Right renal cortex interstitium (tissue), 3 donors: ENCODE results near the gene PAK5. TPM values are rescaled to one million over a fixed set of nuclear protein-coding genes. Genes with fewer than 3 reads are reported as not detected.

Experiments
- DNase-seq, 3 donors: peaks; one replicate each; pipeline ENCODE4 v3.0.0-alpha.2; 2013; ENCODE audit warnings: low read depth in 3 of 3, low spot score in 2 of 3
- polyA plus RNA-seq, 3 donors: library from polyadenylated mRNA; unstranded; fragments of 120-200 nt; gene quantifications; one replicate each; pipeline ENCODE4 v1.2.1, GENCODE V29; 2013; ENCODE audit not compliant: insufficient read length in 3 of 3

PAK5 gene
- polyA plus RNA-seq, 3 donors = 0.28 to 0.69 (median 0.49) TPM

DNA sequence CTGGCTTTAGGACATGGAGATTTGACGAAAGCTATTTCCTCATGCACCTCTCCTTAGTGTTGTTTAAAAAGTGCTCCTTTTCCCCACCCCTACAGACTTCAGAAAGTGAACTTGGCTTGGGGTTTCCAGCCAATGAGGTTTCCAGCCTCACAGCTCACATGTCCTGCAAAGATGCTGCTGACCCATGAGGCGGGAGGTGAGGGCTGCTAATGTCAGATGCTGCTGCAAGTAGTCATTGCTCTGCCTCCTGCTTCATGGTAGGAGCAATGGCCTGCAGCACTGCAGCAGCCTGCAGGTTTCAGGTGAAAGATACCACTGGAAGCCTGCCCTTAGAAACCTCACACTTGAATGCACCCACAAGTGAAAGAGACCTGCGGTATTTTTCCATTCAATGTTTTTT lies 211.7 kb downstream of the PAK5 start:
- DNase-seq = no peak

DNA sequence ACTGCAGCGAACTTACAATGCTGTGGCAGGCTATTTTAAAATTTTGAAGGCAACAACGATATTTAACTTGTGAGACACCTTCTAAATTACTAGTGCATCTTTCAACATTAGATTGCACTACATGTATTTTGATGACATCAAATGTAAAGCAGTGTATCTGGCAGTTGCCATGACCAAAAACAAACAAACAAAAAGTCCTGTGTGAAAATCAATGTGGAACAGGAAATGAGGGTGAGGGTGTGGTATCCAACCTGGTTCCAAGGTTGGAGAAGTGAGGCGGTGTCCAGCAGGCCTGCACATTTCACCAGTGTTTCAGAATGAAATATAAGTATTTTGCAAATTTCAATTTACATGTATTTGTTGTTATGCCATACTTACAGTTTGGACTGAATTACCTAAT lies 212.5 kb downstream of the PAK5 start:
- DNase-seq = no peak

DNA sequence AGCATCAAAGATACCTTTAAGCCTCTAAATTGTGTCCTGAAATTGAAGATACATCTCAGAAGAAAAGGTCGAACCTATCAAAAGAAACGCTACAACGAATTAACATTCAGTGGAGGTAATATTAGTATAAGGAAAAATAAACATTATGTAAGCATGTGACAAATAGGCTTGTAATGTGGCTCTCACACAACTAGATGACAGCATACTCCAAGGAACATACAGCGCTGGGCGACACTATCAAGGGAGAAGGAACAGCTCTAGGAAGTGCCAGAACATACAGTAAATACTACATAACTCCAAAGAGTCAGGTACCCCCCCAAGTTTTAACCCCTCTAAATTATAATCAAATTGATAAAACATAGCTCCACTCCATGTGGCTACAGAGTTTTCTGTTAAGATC lies 220.9 kb downstream of the PAK5 start:
- DNase-seq = no peak

DNA sequence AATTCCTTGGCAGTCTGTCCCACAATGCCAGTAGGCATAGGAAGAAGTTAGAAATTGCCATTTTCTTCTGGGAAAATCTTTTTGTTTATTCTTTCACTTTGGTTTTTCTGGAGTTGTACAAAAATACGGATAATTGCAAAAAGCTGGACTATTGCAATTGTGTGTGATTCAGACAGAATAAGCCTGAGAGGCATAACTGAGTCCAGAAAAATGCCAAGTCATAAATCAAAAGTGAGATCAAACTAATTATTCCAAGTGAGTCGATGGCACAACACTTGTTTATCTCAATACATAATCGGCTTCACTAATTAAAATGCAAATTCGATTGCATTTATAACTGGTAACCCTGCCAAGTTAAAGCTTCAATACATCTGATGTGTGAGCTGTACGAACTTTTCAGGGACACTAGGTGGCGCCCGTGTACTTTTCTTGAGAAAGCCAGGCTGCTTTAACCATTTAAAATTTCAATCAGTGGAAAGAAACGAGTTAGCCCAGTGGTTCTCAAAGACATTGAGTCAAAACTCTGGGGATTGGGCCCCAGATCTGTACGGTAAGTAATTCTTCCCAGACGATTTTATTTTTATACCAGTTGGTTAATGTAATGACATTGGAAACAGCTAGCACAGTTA lies 221.9 kb downstream of the PAK5 start:
- DNase-seq = peak in 2 of 3 donors; percentile 32 to 50

DNA sequence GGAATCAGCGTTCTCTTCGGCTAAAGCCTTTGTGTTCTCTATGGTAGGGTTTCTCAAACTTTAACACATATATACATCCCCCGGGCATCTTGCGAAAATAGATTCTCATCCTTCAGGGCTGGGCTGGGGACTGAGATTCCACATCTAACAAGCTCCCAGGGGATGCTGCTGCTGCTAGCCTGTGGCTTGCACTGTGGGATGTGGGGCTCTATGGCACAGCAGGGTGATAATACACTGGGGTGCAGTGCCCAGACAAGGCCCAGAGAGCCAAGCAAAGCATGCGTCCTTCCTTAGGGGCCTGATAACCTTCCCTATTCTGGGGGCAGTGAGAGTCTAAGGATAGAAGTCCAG lies 222.4 kb downstream of the PAK5 start:
- no peak for DNase-seq

DNA sequence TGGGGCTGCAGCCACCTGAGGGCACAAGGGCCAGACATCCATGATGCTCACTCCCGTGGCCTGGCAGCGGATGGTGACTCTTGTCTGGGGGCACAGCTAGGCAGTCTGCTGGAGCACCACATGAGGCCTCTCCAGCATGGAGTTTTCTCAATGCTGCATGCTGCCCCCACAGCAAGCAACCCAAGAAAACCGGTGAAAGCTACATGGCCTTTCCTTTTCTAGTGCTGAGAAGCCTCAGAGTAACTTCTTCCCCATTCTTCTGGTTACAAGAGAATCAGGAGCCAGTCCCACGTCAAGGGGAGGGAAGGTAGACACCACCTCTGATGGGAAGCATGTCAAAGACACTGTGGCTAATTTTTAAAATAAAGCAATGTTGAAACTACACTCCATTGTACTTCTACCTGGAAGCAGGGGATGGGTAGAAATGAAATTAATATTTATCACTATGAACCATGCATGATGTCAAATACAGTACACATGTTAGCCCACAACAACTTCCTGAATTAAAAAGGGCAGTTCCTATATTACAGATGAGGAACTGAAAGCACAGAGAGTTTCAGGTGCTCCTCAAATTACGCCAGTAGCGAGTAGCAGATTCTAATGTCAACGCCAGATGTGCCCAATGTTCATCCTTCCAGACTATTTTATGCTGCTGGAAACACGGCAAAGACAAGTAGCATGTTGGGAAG lies 223.0 kb downstream of the PAK5 start:
- DNase-seq = no peak

DNA sequence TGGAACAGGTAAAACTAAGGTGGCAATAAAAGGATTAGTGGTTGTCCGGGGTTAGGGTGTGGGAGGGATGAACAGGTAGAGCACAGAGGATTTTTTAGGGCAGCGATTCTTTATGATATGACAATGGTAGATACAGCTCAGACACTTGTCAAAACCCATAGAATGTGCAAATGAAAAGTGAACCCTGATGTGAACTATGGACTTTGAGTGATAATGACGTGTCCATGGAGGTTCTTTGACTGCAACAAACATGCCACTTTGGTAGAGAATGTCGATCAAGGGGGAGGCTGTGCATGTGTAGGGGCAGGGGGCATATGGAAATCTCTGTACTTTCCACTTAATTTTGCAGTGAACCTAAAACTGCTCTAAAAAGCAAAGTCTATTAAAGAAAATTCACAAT lies 223.8 kb downstream of the PAK5 start:
- DNase-seq = no peak

DNA sequence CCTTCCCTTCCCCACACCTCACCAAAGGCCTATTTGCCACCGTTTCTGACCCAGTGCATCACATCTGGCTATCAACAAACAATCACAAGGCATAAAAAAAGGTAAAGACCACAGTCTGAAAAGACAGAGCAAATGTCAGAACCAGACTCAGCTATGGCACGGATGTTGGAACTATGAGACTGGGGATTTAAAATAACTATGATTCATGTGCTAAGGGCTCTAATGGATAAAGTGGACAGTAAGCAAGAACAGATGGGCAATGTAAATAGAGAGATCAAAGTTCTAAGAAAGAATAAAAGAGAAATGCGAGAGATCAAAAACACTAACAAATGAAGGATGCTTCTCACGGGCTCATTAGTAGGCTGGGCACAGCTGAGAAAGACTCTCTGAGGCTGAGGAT lies 225.0 kb downstream of the PAK5 start:
- no peak for DNase-seq

DNA sequence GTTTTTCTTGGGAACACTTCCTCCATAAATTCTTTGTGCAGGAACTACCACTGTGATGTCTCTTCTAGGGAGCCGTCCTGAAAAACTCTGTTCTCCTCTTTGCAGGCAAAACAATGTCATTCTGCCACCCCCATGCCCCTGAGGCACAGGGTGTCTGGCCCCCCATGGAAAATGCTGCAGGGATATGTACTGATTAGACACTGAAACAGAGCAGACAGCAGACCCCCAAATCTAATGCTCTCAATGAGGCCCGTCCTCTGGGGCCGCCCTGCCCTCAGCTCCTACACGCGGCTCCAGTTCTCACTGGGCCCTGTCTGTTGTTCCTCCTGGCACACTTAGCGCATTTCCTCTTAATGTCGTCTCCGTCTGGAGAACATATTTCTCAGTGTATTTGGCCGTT lies 227.0 kb downstream of the PAK5 start:
- DNase-seq = no peak

DNA sequence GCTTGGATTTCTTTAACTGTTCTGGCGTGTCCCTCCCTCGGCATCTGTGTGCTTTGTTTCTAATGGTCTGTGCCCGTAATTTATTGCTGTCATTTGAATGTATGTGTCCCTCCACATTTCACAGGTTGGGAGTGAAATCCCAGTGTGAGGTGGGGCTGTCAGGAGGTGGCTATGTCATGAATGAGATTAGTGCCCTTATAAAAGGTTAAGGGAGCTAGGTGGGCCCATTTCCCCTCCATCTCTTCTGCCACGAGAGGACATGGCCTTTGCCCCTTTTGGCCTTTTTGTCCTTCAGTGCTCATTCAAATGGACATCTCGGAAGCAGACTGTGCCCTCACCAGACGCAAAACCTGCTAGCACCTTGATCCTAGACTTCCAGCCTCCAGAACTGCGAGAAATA lies 228.2 kb downstream of the PAK5 start:
- DNase-seq = no peak

DNA sequence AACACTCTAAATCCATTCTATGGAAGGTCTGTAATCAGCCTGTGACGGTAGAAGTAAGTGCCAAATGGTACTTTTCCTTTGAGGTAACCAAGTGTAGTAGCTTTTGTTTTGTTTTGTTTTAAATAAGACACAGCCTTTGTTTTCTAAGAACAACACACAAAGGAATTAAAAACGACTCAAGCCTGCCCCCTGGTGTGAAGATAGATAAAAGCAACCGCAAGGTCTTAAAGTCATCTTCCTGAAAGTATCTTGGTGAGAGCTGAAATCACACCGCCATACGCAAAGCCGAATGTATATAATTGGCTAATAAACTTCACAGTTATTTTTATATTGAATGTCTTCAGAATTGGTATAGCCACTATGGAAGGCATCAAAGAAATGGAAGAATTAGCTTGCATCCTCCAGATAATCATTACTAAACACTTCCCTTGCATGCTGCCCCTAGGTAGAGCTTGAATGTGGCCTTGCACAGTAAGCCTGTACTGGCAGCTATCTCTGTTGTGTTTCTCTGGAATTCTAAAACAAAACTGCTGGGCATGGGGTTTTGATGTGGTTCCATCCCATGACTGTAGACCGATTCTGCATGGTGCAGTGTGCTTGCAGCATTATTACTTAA lies 228.9 kb downstream of the PAK5 start:
- DNase-seq = peak in 2 of 3 donors; percentile 59 to 64

DNA sequence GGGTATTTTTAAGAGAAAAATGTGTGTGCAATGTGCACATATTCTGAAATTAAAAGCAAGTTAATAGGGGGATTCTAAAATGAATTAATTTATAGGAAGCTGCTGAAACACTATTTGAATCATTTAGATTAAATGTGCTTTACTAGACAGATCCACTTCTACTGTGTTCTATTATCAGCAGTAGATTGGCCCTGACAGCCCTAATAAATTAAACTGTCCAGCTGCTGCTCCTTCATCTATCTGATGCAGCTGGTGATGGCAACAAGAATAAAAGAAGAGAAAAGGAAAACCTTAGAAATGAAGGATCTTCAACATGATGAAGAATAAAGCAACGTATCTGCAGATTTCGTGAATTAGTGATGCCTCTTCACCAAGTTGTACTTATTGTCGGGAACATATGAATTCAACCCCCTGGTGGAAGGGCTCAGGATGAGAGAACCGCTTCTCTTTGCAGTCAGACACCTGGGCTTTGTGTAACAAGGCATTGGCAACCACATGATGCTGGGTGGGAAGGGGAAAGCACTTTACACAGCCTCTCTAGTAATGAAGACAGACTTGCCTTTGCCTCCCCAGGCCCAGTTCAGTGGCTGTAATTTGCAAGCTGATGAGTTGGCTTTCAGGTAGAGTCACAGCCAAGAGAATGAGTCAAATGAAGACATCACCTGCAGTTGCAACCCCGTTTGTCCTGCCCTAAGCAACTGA lies 230.1 kb downstream of the PAK5 start:
- DNase-seq = no peak

DNA sequence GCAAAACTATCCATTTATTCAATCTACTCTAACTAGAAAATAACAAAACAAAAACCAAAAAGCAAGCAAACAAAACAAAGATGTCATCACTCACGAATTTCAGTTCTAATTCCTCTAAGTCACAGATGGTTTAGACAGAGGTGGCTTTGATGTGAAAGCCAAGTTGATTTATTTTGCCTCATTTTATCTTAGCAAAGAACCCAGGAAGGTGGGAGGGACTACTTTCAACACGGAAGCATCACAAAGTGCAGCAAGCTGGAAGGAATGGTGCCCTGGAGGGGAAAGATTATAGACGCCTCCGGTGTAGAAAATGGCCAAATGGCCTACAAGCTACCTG lies 236.1 kb downstream of the PAK5 start:
- DNase-seq = peak in 1 of 3 donors; percentile 10

DNA sequence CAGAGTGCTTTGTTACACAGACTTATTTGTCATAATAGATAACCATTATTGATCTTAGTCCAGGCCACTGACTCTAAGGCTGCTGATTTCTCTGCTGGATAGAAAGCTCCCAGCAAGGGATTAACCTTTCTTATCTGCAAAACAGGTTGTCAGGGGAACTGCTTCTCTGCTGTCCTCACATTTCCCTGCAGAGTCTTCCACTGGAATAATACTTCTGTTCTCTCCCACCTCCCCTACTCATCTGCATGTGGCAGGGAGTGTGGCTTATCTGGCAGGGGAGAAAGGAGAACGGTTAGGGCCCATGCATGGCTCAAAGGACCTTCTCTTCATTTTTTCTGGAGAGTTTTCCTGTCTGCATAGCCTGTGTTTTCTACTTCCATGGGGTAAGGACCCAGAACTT lies 238.3 kb downstream of the PAK5 start:
- DNase-seq = no peak

DNA sequence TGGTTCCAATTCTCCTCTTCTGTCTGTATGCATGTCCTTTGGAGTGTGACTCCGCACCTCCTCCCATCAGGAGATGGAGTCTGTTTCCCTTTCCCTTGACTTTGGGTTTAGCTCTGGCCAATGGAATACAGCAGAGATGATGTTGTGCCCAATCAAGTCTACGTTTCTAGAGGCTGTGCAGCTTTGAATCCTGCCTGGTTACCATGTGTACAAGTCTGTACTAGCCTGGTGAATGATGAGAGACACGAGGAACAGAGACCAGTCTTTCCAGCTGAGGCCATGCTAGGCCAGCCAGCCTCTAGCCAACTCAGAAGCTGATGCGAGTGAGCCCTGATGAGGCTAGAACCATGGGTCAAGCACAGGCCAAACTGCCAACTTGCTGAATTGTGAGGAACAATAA lies 241.3 kb downstream of the PAK5 start:
- DNase-seq = no peak

DNA sequence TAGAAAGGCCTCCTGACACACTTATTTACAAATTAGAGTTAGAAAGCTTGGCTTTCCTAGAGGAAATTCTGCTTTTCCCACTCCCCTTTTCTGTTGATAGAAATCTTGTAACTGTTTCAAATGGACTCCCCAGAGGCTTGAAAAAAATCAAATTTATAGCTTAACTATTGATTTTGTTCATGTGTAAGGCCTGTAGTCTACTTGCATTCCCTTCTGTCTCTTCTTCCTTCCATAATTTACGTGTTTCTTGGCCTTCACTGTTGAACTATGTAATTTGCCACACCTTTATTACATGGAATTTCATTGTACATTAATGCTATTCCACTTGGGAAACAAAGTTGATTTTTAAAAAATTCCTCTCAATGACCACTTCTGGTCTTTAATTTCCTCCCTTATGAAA lies 243.1 kb downstream of the PAK5 start:
- no peak for DNase-seq

DNA sequence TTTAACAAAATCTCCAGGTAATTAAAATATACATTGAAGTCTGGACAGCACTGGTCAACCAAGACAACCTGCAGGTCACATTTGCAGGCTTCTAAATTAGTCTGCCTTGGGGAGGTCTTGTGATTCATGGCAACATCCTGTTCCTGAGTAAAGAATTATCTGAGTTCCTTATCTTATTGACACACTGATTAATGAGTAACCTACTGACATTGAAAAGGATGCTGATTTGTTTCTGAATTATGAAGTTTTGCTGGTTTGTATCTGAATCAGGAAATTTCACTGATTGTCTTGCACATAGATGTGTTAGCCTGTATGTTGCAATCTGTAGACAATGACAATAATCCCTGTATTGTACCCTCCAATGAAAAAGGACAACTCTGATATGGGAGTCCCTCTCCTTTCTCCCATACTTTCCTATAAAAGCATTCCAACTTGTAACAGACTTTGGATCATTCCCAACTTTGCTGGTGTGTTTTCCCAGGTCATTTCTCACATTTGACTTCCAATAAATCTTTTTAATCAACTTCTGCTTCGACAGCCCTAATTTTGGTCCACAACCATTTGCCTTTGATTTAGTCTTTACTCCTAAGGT lies 244.5 kb downstream of the PAK5 start:
- DNase-seq = no peak

DNA sequence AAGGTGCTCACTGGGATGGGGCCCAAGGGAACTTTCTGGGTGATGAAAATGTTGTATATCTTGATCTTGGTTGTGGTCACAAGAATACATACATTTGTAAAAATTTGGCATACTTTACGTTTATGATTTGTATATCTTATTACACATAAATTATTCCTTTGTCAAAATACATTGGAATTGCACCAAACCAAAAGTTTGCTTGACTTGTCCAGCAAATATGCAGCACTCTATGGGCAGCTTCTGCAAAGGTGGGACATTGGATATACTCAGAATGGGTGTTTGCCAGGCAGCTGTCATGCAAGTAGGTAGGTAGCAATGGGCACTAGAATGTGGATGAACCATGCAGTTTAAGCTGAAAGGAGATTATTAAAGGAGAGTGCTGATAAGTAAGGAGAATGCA lies 246.5 kb downstream of the PAK5 start:
- no peak for DNase-seq

DNA sequence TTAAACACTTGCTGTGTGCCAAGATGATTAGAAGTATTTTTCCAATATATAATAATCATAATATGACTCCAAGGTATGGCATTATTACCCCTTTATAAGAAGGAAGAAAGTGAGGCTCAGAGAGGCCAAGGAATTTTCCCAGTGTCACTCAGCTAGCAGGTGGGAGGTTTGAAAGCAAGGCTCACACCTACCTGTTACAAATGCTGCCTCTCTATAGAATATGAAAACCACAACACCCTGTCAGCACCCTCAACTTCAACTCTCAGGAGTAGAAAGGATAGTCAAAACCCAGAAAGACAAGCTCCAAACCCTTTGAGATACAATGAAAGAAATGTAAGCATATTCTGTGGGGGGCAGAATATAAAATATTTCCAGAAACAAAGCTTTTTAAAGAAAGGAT lies 247.8 kb downstream of the PAK5 start:
- no peak for DNase-seq

DNA sequence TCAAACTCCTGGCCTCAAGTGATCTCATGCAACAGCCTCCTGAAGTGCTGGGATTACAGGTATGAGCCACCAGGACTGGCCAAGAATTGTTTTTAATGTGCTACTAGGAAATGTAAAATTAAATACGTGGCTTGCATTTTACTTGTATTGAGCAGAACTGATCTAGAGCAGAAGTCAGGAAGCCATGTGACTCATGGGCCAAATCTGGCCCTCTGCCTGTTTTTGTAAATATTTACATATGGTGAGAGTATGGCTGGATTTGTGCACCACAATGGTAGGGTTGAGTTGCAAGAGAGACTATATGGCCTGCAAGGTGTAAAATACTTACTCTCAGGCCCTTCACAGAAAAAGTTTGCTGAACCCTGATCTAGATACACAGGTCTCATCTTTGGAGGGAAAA lies 248.7 kb downstream of the PAK5 start:
- DNase-seq = no peak

DNA sequence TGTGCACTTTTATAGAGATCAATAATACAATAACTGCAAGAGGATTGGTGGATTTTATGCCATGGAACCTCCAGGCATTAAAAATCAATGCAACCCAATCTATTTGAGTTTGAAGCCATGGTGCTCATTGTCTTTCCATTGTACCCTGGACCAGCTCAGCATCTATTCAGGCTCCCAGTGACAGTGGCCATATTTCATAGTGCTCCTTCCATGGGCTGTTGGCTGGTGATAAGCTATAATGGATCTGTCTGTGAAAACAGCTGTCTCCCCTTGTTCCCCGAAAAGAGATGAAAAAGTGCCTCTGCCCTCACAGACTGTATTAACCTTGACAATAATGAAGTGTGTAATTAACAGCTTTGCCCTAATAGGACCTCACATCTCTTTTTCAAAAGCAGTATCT lies 250.2 kb downstream of the PAK5 start:
- DNase-seq = no peak

DNA sequence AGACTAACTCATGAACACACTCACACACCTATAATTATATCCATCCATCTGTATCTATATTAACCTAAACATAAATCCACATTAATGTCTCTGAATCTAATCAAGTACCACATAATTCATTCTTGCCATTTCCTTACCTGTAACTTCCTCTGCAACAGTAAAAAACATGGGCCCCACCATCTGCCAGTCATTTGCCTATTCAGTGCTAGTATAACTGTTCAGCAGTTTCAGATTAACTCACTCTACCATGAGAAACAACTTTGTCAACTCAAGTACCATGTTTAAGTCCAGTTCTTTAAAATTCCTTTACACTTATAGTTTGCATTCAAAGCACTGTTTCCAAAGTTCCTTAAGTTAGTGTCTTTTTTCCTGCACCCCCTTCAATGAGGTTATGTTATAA lies 255.7 kb downstream of the PAK5 start:
- DNase-seq = no peak
